Effector memory CD4-positive, alpha-beta T cell (primary cell): ENCODE results near the gene TMPRSS6.

Experiments
- DNase-seq, 3 donors: peaks; one replicate each; pipeline ENCODE4 v3.0.0-alpha.2; 2020
- H3K27ac ChIP-seq: 2 replicates; pipeline ENCODE4 v1.7.0; 2013; ENCODE audit warnings: mild to moderate bottlenecking, low read length, moderate library complexity; ENCODE audit not compliant: insufficient read depth, poor library complexity, severe bottlenecking
- H3K27me3 ChIP-seq: replicated peaks from 2 replicates; pipeline ENCODE4 v1.7.0; 2013; ENCODE audit warnings: mild to moderate bottlenecking, low read length; ENCODE audit not compliant: insufficient read depth, control insufficient read depth, poor library complexity, severe bottlenecking
- H3K36me3 ChIP-seq: 2 replicates; pipeline ENCODE4 v1.7.0; 2013; ENCODE audit warnings: mild to moderate bottlenecking, low read length, moderate library complexity; ENCODE audit not compliant: control insufficient read depth, insufficient read depth
- H3K4me1 ChIP-seq: 2 replicates; pipeline ENCODE4 v1.7.0; 2013; ENCODE audit warnings: low read length, mild to moderate bottlenecking; ENCODE audit not compliant: control insufficient read depth, insufficient read depth, poor library complexity, severe bottlenecking
- H3K4me3 ChIP-seq: 2 replicates; pipeline ENCODE4 v1.7.0; 2013; ENCODE audit warnings: low read length, low read depth, mild to moderate bottlenecking; ENCODE audit not compliant: insufficient read depth, poor library complexity, severe bottlenecking
- H3K9me3 ChIP-seq: 2 replicates; pipeline ENCODE4 v1.7.0; 2013; ENCODE audit warnings: mild to moderate bottlenecking, low read length, moderate library complexity; ENCODE audit not compliant: control insufficient read depth

The TMPRSS6 gene

DNA sequence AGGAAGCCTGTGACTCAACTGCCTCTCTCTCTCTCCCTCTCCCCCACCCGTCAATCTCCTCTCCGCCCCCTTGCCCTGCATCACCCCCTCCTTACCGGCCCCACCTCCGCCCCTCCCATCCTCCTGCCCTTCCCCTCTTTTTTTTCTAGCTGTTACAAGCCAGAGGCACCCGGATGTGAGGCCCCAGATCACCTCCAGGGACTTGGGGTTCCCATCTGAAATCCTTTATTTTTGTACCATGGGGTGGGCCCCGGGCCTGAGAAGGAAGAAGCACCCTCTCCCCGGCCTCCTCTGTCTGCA lies 47.2 kb downstream of the TMPRSS6 start:
- H3K4me3 ChIP-seq: no peak overlapping the region
- H3K9me3 ChIP-seq: no peaks in the 10 kb centered on the region
- peaks cover 29% of the 10 kb centered on the region for H3K36me3 ChIP-seq
- no peaks in the 10 kb centered on the region for H3K27me3 ChIP-seq
- H3K27ac ChIP-seq: no peak overlapping the region
- DNase-seq: no peak
- no peaks in the 10 kb centered on the region for H3K4me1 ChIP-seq

DNA sequence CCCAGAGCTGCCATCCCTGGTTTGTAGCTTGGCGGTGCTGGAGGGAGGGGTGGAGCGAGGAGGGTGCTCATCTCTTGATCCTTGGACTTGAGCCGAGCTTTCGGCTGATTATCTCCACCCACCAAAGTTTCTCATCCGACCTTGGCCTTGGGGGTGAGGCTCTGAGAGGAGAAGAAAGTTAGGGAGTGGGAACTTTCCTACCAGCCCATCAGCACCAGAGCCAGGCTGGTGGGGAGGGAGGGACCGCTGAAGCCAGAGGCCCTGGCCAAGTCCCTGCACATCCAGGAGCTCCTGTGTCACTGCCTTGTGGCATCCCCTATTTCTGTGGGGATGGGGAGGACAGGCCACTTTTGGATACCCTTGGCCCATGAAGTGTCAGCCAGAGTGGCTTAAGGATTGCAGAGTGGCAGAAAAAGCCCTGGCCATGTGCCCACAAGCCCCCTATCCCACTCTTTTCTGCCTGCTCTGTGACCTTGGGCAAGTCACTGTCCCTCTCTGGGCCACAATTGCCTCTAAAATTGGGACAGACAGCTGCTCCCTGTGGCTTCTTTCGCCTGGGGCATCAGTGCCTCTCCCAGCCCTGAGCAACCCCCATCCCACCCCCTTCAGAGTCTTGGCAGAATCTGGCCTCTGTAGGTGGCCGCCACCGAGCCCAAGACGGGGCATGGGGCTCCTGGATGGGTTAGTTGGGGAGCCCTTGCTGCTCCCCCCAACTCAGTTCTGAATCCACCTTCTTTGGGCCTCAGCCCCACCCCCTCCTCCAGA lies 47.7 kb downstream of the TMPRSS6 start:
- no peak overlapping the region for H3K27ac ChIP-seq
- no peaks in the 10 kb centered on the region for H3K9me3 ChIP-seq
- no peak for DNase-seq
- peaks cover 34% of the 10 kb centered on the region for H3K36me3 ChIP-seq
- H3K4me3 ChIP-seq: no peak overlapping the region
- no peaks in the 10 kb centered on the region for H3K4me1 ChIP-seq
- no peaks in the 10 kb centered on the region for H3K27me3 ChIP-seq

DNA sequence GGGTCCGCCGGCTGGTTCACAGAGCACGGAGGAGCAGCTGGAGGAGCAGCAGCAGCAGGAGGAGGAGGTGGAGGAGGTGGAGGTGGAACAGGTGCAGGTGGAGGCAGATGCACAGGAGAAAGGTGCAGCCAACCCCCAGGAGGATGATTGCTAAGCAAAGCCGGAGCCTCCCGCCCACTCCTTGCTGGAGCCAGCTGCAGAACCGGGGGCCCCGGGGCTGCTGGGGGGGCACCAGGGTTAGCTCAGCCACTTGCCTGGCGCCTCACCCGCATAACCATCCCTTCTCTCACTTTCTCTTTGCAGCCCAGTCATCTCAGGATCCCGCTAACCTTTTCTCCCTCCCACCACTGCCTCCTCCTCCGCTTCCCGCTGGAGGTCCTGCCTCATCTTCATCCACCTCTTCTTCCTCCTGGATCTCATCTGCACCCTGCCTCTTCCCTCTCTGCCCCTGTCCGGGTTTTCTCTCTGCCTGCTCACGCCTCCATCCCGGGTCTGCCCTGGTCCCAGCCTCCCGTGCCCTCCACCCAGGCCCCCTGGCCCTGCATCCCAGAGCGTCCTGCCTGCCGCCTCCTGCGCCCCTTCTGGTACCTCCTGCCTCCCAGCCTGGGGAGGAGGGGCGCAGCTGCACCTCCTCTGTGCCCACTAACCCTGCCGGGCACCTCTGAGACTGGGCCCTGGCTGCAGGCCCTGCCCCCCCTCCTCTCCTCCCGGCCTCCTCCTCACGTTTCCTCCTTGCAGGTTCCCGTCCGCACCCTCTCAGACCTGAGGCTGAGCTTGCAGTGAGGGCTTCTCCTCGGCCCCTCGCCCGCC lies 48.5 kb downstream of the TMPRSS6 start:
- H3K4me3 ChIP-seq: no peak overlapping the region
- H3K27ac ChIP-seq: no peak overlapping the region
- no peaks in the 10 kb centered on the region for H3K9me3 ChIP-seq
- no peaks in the 10 kb centered on the region for H3K27me3 ChIP-seq
- H3K36me3 ChIP-seq: peaks cover 42% of the 10 kb centered on the region
- no peak for DNase-seq
- H3K4me1 ChIP-seq: no peaks in the 10 kb centered on the region

DNA sequence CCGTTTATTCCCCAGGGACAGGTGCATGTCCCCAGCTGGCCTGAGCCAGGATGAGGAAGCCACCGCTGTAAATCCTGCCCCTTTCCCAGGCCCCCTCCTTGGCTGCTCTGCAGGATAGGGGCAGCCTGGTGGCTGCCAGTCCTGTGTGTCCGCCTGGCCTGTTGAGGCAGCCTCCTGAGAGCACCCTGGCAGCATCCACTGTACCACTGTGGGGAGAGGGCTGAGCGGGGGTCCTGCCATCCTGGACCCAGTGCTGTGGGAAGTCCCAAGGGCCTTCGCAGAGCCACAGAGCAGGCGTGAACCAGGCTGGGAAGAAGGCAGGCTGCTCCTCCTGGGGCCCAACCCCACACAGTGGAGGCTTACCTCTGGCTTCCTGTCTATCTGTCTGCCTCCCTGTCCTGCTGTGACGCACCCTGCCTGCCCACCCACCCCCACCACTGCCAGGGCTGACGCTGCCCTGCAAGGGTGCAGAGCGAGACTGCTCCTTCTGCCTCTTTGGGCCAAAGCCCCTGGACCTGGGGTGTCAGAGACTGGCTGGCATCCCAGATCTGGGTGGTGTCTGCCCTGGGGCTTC lies 49.5 kb downstream of the TMPRSS6 start:
- no peaks in the 10 kb centered on the region for H3K4me1 ChIP-seq
- no peak for DNase-seq
- H3K27me3 ChIP-seq: no peaks in the 10 kb centered on the region
- no peak overlapping the region for H3K27ac ChIP-seq
- no peak overlapping the region for H3K4me3 ChIP-seq
- peaks cover 46% of the 10 kb centered on the region for H3K36me3 ChIP-seq
- no peaks in the 10 kb centered on the region for H3K9me3 ChIP-seq

DNA sequence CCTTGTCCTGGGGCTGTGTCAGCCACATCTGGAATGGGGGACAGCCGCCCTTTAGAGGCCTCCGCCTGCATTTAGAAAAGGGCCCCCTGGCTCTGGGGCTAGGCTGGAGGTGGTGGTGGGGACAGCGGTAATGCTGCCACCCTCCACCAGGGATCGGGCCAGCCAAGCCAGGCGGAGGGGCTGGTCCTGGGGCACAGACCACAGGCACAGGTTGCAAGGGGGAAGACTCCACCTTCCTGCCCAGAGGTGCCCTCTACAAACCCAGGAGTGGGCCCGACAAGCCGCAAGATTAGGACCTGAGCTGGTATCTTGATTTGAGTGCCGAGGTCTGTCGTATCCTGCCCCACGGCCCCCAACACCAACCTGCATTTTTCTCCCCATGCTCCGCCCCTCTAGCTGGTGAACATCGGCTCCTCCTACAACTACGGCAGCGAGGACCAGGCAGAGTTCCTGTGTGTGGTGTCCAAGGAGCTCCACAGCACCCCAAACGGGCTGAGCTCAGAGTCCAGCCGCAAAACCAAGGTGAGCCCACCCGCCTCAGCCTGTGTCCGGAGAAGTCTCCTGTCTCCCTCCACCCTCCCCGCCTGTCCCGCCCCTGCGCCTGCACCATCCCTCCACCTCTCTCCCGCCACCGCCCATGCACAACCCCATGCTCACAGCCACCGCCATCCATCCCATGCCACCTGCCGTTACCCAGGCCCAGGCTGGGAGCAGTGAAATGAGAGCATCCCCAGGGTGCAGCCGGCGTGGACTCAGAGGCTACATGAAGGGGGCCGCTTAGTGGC lies 50.4 kb downstream of the TMPRSS6 start:
- Histone ChIP-seq H3K27me3 (no peaks in the 10 kb centered on the region), H3K4me3 (no peak overlapping the region), H3K36me3 (peaks cover 47% of the 10 kb centered on the region), H3K4me1 (no peaks in the 10 kb centered on the region), H3K27ac (no peak overlapping the region), H3K9me3 (no peaks in the 10 kb centered on the region)
- no peak for DNase-seq

DNA sequence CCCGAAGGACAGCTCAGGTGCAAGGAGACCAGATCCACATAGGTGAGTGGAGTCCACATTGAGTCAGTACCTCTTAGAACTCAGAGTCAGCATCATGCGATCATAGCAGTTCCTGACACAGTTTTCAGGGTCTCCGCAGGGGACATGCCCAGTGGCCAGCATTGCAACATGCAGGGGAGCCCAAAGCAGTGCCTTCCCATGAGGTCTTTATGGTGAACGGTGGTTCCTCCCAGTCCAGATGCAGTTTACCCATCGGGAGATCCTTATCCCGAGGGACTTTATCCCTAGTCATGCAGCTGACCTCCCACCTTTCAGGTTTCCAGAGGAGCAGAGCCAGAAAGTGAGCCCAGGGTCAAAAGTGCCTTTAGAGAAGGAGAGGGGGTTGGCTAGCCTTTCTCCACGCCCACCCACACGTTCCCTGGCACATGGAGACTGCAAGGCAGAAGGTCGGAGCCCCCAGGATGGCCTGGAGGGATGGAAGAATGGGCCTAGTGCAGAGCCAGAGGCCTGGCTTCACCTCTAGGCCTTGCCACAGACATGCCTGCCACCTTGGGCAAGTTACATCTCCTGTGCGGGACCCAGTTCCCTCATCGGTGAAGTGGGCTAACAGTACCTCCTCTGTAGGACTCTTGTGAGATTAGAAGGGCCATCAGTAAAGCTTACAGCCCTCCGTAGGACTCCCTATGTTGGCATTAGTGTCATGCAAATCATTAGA lies 51.6 kb downstream of the TMPRSS6 start:
- H3K9me3 ChIP-seq: no peaks in the 10 kb centered on the region
- H3K27ac ChIP-seq: no peak overlapping the region
- no peaks in the 10 kb centered on the region for H3K27me3 ChIP-seq
- peaks cover 50% of the 10 kb centered on the region for H3K36me3 ChIP-seq
- H3K4me1 ChIP-seq: no peaks in the 10 kb centered on the region
- no peak for DNase-seq
- H3K4me3 ChIP-seq: no peak overlapping the region

DNA sequence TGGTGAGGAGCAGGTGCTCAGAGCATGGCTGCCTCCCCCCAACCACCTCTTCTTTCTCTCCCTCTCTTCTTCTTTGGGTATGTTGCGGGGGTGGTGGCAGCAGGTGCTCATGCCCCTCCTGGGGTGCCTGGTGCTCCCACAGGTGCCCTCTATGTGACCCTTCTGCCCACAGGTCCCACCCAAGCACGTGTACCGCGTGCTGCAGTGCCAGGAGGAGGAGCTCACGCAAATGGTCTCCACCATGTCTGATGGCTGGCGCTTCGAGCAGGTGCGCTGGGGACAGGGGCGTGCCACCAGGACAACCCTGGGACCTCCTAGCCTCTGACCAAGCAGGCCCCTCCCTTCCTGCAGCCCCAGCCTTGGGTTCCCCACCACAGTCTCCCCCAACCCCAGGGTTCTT lies 52.3 kb downstream of the TMPRSS6 start:
- H3K27me3 ChIP-seq: no peaks in the 10 kb centered on the region
- no peak overlapping the region for H3K4me3 ChIP-seq
- H3K9me3 ChIP-seq: no peaks in the 10 kb centered on the region
- H3K4me1 ChIP-seq: peaks cover 5% of the 10 kb centered on the region
- no peak overlapping the region for H3K27ac ChIP-seq
- no peak for DNase-seq
- H3K36me3 ChIP-seq: peaks cover 50% of the 10 kb centered on the region

DNA sequence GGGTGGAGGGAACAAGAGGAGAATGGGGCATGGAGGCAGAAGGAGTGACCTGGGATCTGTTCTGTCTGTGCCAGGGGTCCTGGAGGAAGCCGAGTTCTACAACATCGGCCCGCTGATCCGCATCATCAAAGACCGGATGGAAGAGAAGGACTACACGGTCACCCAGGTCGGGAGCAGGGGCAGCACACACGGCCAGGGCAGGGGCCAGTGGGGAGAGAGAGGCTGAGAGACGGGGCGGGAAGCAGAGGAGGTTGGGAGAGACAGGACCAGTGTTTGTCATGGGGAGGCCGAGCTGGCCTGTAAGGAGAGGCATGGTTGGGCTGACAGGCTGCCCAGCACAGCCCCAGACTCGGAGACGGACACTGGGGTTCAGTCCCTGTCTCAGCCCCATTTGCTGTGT lies 53.3 kb downstream of the TMPRSS6 start:
- H3K9me3 ChIP-seq: no peaks in the 10 kb centered on the region
- no peak overlapping the region for H3K27ac ChIP-seq
- peaks cover 7% of the 10 kb centered on the region for H3K4me1 ChIP-seq
- H3K36me3 ChIP-seq: peaks cover 50% of the 10 kb centered on the region
- no peak overlapping the region for H3K4me3 ChIP-seq
- no peaks in the 10 kb centered on the region for H3K27me3 ChIP-seq
- DNase-seq: no peak

DNA sequence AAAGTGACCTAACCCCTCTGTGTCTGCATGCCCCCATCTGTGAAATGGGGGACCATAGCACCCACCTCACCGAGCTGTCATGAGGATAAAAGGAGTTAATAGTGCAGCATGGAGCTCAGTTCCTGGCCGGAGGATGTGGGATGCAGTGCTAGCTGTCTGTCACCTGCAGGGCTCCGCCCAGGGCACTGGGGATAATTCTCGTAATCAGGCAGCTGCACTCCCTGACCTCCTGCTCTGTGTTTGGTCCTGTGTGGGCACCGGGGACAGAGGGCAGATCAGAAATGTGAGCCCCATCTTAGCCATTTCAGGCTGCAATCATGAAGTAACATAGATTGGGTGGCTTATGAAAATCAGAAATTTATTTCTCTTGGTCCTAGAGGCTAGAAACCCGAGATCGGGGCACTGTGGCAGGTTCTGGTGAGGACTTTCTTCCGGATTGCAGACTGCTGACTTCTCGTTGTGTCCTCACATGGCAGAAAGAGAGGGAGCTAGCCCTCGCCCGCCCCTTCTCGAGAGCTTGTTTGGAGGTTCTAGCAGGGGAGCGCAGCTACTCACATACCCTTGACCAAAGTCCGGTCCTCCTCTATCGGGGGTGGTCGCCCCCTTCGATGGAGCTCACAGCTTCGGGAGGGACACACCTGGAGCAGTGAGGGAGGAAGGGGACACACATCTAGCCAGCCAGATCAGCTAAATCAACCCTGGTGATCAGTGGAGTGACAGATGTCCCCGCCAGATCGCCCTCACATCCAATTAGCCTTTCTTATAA lies 54.7 kb downstream of the TMPRSS6 start:
- Histone ChIP-seq H3K27ac (no peak overlapping the region), H3K27me3 (no peaks in the 10 kb centered on the region), H3K9me3 (no peaks in the 10 kb centered on the region), H3K4me3 (no peak overlapping the region), H3K4me1 (peaks cover 7% of the 10 kb centered on the region), H3K36me3 (peaks cover 41% of the 10 kb centered on the region)
- no peak for DNase-seq
